SK-N-SH (cell line): Measurements from ENCODE around the gene PAN3.

Source experiments
- CTCF ChIP-seq: fragments of 200-600 bp; sonication (generic); IDR thresholded peaks from 2 replicates; pipeline ENCODE4 v1.6.1; 2017; ENCODE audit warnings: antibody characterized with exemption, mild to moderate bottlenecking, moderate library complexity
- FOXM1 ChIP-seq: IDR thresholded peaks from 2 replicates; pipeline ENCODE4 v1.4.0; 2012; ENCODE audit warnings: low read depth, mild to moderate bottlenecking
- MXI1 ChIP-seq: IDR thresholded peaks from 2 replicates; pipeline ENCODE4 v1.6.1; 2012; ENCODE audit warnings: mild to moderate bottlenecking, low read depth, low read length, improper control_type of control experiment
- NFIC ChIP-seq: IDR thresholded peaks from 2 replicates; pipeline ENCODE4 v1.4.0; 2012; ENCODE audit warnings: borderline replicate concordance
- NRF1 ChIP-seq: IDR thresholded peaks from 2 replicates; pipeline ENCODE4 v1.6.1; 2012; ENCODE audit warnings: low read depth, mild to moderate bottlenecking, low read length
- POLR2AphosphoS5 ChIP-seq: IDR thresholded peaks from 2 replicates; pipeline ENCODE4 v1.6.1; 2012; ENCODE audit warnings: low read depth, low read length
- RAD21 ChIP-seq: IDR thresholded peaks from 2 replicates; pipeline ENCODE4 v1.6.1; 2012; ENCODE audit warnings: mild to moderate bottlenecking, low read length

GRCh38 chr13:28271056-28271840 is 132.9 kb downstream of the PAN3 start:
- TF ChIP-seq CTCF (no peak), POLR2AphosphoS5 (no peak), RAD21 (no peak), NFIC (no peak), NRF1 (no peak), MXI1 (no peak), FOXM1 (no peak)
